Right kidney (tissue), 1 donor: ENCODE measurements around the gene SMYD3.
A peak's percentile ranks its signal among the peaks of the same experiment; 100 is the strongest.
"Not testable (repeated sequence)": the region's sequence is repeated elsewhere in the genome, so short reads cannot be mapped to it uniquely, and the experiment has no call there.

ENCODE experiments used
- DNase-seq: peaks from one replicate; pipeline ENCODE4 v3.0.0-alpha.2; 2016

The SMYD3 gene

GRCh38 chr1:245754463-245754961 is 752.6 kb downstream of the SMYD3 start:
- DNase-seq: no peak

GRCh38 chr1:245753807-245754206 is 753.3 kb downstream of the SMYD3 start:
- DNase-seq: no peak

- DNase-seq: no peak
These were observed 754.5 kb downstream of the SMYD3 start for GRCh38 chr1:245752561-245752960.

- peak; percentile 13 for DNase-seq
These were observed 755.2 kb downstream of the SMYD3 start for GRCh38 chr1:245751726-245752470.

GRCh38 chr1:245751116-245751515 is 756.0 kb downstream of the SMYD3 start:
- no peak for DNase-seq

- DNase-seq: no peak
These were observed 756.8 kb downstream of the SMYD3 start for GRCh38 chr1:245750261-245750660.

- no peak for DNase-seq
These were observed 758.0 kb downstream of the SMYD3 start for GRCh38 chr1:245749053-245749452.

- no peak for DNase-seq
These were observed 758.4 kb downstream of the SMYD3 start for GRCh38 chr1:245748646-245749045.

- peak; percentile 11 for DNase-seq
These were observed 758.8 kb downstream of the SMYD3 start for GRCh38 chr1:245748240-245748639.

- peak; percentile 42 for DNase-seq
These were observed 764.2 kb downstream of the SMYD3 start for GRCh38 chr1:245742896-245743295.

GRCh38 chr1:245740336-245740735 is 766.7 kb downstream of the SMYD3 start:
- DNase-seq: not testable (repeated sequence)

- no peak for DNase-seq
These were observed 776.3 kb downstream of the SMYD3 start for GRCh38 chr1:245730801-245731200.

- not testable (repeated sequence) for DNase-seq
These were observed 779.0 kb downstream of the SMYD3 start for GRCh38 chr1:245728035-245728434.

GRCh38 chr1:245721488-245721887 is 785.6 kb downstream of the SMYD3 start:
- DNase-seq: no peak

GRCh38 chr1:245718951-245719350 is 788.1 kb downstream of the SMYD3 start:
- DNase-seq: no peak

GRCh38 chr1:245718123-245718522 is 789.0 kb downstream of the SMYD3 start:
- no peak for DNase-seq

- no peak for DNase-seq
These were observed 789.5 kb downstream of the SMYD3 start for GRCh38 chr1:245717611-245718010.

GRCh38 chr1:245716561-245716960 is 790.5 kb downstream of the SMYD3 start:
- DNase-seq: no peak

- no peak for DNase-seq
These were observed 791.1 kb downstream of the SMYD3 start for GRCh38 chr1:245715970-245716369.

GRCh38 chr1:245715291-245715701 is 791.8 kb downstream of the SMYD3 start:
- DNase-seq: no peak

GRCh38 chr1:245714027-245714426 is 793.1 kb downstream of the SMYD3 start:
- not testable (repeated sequence) for DNase-seq

GRCh38 chr1:245710961-245711903 is 795.8 kb downstream of the SMYD3 start:
- no peak for DNase-seq

- no peak for DNase-seq
These were observed 799.1 kb downstream of the SMYD3 start for GRCh38 chr1:245707941-245708340.
